Activated T-cell treated with anti-CD3 and anti-CD28 coated beads for 4 hours (primary cell): ENCODE measurements around the gene PUS7L.
"Not testable (repeated sequence)": the region's sequence is repeated elsewhere in the genome, so short reads cannot be mapped to it uniquely, and the experiment has no call there.

Experiments used
- DNase-seq: peaks from one replicate; pipeline ENCODE4 v3.0.0-alpha.2; 2020

Gene PUS7L

GRCh38 chr12:43758728-43759563 lies at the start of gene PUS7L, which contains the start of gene IRAK4:
PUS7L (minus strand) TSS chr12:43758790; CDS start chr12:43755245, 3,545 bp downstream.
IRAK4 (plus strand) TSS chr12:43758951; CDS start chr12:43768112, 9,161 bp downstream.
- peak; percentile 93 for DNase-seq

- no peak for DNase-seq
Observed at GRCh38 chr12:43807386-43807785, 48.8 kb upstream of the PUS7L start.

- DNase-seq, result no peak
Observed at GRCh38 chr12:43806737-43807072, 48.1 kb upstream of the PUS7L start.

- peak; percentile 74 for DNase-seq
Observed at GRCh38 chr12:43805860-43806736, 47.5 kb upstream of the PUS7L start, which contains the start of gene TWF1. TWF1 (minus strand) TSS chr12:43806317; CDS start chr12:43806245, 72 bp downstream.

- no peak for DNase-seq
Observed at GRCh38 chr12:43805149-43805859, 46.7 kb upstream of the PUS7L start.

GRCh38 chr12:43797561-43798217 lies 39.1 kb upstream of the PUS7L start:
- DNase-seq, result no peak

- DNase-seq, result no peak
Observed at GRCh38 chr12:43795716-43796280, 37.2 kb upstream of the PUS7L start.

GRCh38 chr12:43789941-43790340 lies 31.4 kb upstream of the PUS7L start:
- no peak for DNase-seq

GRCh38 chr12:43786899-43787693 lies 28.5 kb upstream of the PUS7L start:
- DNase-seq, result no peak

- DNase-seq, result no peak
Observed at GRCh38 chr12:43776498-43776897, 17.9 kb upstream of the PUS7L start.

- DNase-seq, result no peak
Observed at GRCh38 chr12:43766291-43766690, 7.7 kb upstream of the PUS7L start.

GRCh38 chr12:43764528-43764927 lies 5.9 kb upstream of the PUS7L start:
- no peak for DNase-seq

- DNase-seq, result no peak
Observed at GRCh38 chr12:43763769-43764168, 5.2 kb upstream of the PUS7L start.

- DNase-seq, result no peak
Observed at GRCh38 chr12:43762596-43762995, 4.0 kb upstream of the PUS7L start.

- DNase-seq, result no peak
Observed at GRCh38 chr12:43761500-43761899, 2.9 kb upstream of the PUS7L start.

GRCh38 chr12:43760396-43760795 lies 1.8 kb upstream of the PUS7L start:
- DNase-seq, result no peak

GRCh38 chr12:43758247-43758727 lies 303 bp downstream of the PUS7L start:
- peak; percentile 4 for DNase-seq

- DNase-seq, result no peak
Observed at GRCh38 chr12:43754015-43754414, 4.6 kb downstream of the PUS7L start.

- not testable (repeated sequence) for DNase-seq
Observed at GRCh38 chr12:43751360-43751759, 7.2 kb downstream of the PUS7L start.

GRCh38 chr12:43750814-43751213 lies 7.8 kb downstream of the PUS7L start:
- no peak for DNase-seq

GRCh38 chr12:43749016-43749415 lies 9.6 kb downstream of the PUS7L start:
- no peak for DNase-seq
